Glutamatergic neuron (in vitro differentiated cells): Measurements from ENCODE around the gene OSBPL6. TPM values are rescaled to one million over a fixed set of nuclear protein-coding genes. Genes with fewer than 3 reads are reported as not detected.
"Not testable (repeated sequence)": the region's sequence is repeated elsewhere in the genome, so short reads cannot be mapped to it uniquely, and the experiment has no call there.

Experiments
- DNase-seq: peaks from one replicate; pipeline ENCODE4 v3.0.0; 2022
- H3K27ac Mint-ChIP-seq: one replicate; pipeline ENCODE4 v1.8.0; 2020; ENCODE audit warnings: mild to moderate bottlenecking, mixed read lengths, inconsistent platforms; ENCODE audit not compliant: unreplicated experiment
- H3K27me3 Mint-ChIP-seq: one replicate; pipeline ENCODE4 v1.8.0; 2020; ENCODE audit warnings: mild to moderate bottlenecking, moderate library complexity, mixed read lengths, inconsistent platforms; ENCODE audit not compliant: unreplicated experiment
- H3K36me3 Mint-ChIP-seq: one replicate; pipeline ENCODE4 v1.8.0; 2020; ENCODE audit warnings: mild to moderate bottlenecking, mixed read lengths, inconsistent platforms; ENCODE audit not compliant: unreplicated experiment
- H3K4me1 Mint-ChIP-seq: one replicate; pipeline ENCODE4 v1.8.0; 2020; ENCODE audit warnings: mild to moderate bottlenecking, low read depth, mixed read lengths, inconsistent platforms; ENCODE audit not compliant: unreplicated experiment
- H3K4me3 Mint-ChIP-seq: one replicate; pipeline ENCODE4 v1.8.0; 2020; ENCODE audit warnings: mild to moderate bottlenecking, mixed read lengths, inconsistent platforms; ENCODE audit not compliant: unreplicated experiment
- H3K9me3 Mint-ChIP-seq: one replicate; pipeline ENCODE4 v1.8.0; 2020; ENCODE audit warnings: mild to moderate bottlenecking, moderate library complexity, mixed read lengths, inconsistent platforms; ENCODE audit not compliant: unreplicated experiment
- total RNA-seq: library from RNA; stranded (reverse); fragmentation: NEBNext Ultra II Directional; extraction: Animal tissue kit (Norgen Biotek cat#: 25700); gene quantifications from one replicate; pipeline ENCODE4 v1.2.1, GENCODE V29; 2021; ENCODE audit not compliant: unreplicated experiment
- TF ChIP-seq, protein P1 (sequence below): fragments of 200-600 bp; sonication (generic); IDR thresholded peaks from one replicate; pipeline ENCODE4 v1.5.0; 2021; ENCODE audit not compliant: partially characterized antibody, unreplicated experiment

The OSBPL6 gene
- total RNA-seq, 1 donor from 2014 or later = 14.4 TPM

DNA sequence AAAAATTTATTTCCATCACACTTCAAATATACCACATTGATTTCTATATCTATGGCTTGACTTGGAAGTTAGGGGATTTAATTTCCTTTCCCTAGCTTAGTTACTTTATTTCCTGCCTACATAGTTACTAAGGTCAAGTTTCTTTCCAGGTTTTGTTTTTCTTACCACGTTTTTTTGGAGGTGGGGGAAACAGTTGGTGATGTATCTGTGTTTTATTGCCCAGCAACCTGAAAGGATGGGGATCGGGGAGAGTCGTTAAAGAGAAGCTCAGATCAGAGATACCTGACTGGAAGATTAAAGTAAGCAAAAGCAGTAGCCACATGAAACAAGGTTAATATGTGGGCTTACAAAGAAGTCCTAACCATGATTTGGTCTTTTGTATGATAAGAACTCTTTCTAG, 127.8 kb downstream of the OSBPL6 start:
- Mint-ChIP-seq H3K27me3 (no peaks in the 10 kb centered on the region), H3K4me3 (no peak overlapping the region), H3K36me3 (no peaks in the 10 kb centered on the region), H3K4me1 (no peaks in the 10 kb centered on the region), H3K9me3 (no peaks in the 10 kb centered on the region), H3K27ac (no peak overlapping the region)
- TF ChIP-seq, protein P1, sequence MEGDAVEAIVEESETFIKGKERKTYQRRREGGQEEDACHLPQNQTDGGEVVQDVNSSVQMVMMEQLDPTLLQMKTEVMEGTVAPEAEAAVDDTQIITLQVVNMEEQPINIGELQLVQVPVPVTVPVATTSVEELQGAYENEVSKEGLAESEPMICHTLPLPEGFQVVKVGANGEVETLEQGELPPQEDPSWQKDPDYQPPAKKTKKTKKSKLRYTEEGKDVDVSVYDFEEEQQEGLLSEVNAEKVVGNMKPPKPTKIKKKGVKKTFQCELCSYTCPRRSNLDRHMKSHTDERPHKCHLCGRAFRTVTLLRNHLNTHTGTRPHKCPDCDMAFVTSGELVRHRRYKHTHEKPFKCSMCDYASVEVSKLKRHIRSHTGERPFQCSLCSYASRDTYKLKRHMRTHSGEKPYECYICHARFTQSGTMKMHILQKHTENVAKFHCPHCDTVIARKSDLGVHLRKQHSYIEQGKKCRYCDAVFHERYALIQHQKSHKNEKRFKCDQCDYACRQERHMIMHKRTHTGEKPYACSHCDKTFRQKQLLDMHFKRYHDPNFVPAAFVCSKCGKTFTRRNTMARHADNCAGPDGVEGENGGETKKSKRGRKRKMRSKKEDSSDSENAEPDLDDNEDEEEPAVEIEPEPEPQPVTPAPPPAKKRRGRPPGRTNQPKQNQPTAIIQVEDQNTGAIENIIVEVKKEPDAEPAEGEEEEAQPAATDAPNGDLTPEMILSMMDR = no peak
- DNase-seq = no peak

DNA sequence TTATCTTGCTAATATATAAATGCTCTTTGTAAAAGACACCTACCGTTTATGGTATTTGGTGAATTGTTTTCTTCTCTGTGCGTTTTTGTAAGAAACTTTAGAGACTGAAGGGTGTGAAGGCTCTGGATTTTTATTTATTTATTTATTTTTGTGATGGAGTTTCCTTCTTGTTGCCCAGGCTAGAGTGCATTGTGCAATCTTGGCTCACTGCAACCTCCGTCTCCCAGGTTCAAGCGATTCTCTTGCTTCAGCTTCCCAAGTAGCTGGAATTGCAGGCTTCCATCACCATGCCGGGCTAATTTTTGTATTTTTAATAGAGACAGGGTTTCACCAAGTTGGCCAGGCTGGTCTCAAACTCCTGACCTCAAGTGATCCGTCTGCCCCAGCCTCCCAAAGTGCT, 129.0 kb downstream of the OSBPL6 start:
- H3K4me3 Mint-ChIP-seq, H3K4me1 Mint-ChIP-seq, H3K27me3 Mint-ChIP-seq, H3K27ac Mint-ChIP-seq, H3K9me3 Mint-ChIP-seq, DNase-seq, H3K36me3 Mint-ChIP-seq: not testable (repeated sequence)

DNA sequence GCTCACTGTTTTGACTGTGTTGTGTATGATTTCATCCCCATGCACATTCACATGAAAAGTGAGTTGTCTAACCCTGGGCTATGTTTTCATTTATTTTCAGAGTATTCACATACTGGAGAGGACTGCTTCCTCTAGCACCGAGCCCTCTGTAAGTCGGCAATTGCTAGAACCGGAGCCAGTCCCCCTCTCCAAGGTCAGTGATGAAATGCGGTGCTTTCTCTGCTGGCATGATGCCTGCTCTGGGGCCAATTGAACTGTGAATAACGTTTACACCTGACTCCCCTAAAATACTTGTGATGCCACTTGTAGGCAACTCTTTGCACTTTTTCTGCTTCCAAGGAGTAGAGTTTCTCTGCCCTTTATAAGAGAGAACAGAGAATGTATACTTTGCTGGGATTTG, 129.8 kb downstream of the OSBPL6 start:
- Mint-ChIP-seq H3K9me3 (no peaks in the 10 kb centered on the region), H3K4me1 (no peaks in the 10 kb centered on the region), H3K27ac (no peak overlapping the region), H3K36me3 (no peaks in the 10 kb centered on the region), H3K27me3 (no peaks in the 10 kb centered on the region), H3K4me3 (no peak overlapping the region)
- TF ChIP-seq, protein P1 = no peak
- no peak for DNase-seq

DNA sequence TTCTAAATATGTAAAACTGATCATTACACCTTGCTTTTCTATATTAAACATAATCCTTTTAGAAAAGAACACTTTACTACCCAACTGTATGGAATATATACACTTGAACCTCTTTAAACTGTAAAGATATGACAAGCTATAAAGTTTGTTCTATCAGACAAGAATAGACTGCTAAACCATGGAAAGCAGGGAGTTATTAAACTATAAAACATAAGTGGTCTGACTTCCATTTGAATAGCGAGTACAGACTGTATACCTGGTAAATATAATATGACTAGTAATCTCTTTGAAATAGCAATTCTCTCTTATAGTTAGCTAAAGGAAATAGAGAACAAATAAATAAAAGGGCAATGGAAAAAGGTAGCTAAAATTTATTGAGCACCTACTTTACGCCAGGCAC, 131.0 kb downstream of the OSBPL6 start:
- Mint-ChIP-seq H3K36me3 (no peaks in the 10 kb centered on the region), H3K9me3 (no peaks in the 10 kb centered on the region), H3K27ac (no peak overlapping the region), H3K27me3 (no peaks in the 10 kb centered on the region), H3K4me1 (peaks cover 3% of the 10 kb centered on the region), H3K4me3 (no peak overlapping the region)
- TF ChIP-seq, protein P1 = no peak
- no peak for DNase-seq

DNA sequence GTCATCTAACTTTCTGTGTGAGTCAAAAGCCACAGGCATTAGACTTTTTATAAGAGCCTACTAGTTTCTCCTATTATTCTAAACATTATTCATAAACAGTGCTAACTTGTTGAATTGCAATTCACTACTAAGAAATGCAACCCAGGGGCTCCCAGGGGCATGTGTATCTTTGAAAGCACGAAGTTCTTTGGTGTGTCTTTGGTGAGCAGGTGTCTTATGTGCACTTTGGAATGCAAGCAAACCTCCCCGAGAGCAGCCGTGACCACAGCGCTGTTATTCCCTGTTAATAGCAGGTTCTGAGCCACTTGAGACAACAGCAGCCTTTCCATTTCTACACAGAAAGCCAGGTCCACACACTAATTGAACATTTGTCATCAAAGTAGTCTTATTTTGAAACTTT, 133.2 kb downstream of the OSBPL6 start:
- no peaks in the 10 kb centered on the region for H3K27me3 Mint-ChIP-seq
- no peak overlapping the region for H3K4me3 Mint-ChIP-seq
- peaks cover 4% of the 10 kb centered on the region for H3K9me3 Mint-ChIP-seq
- H3K36me3 Mint-ChIP-seq = no peaks in the 10 kb centered on the region
- peaks cover 23% of the 10 kb centered on the region for H3K4me1 Mint-ChIP-seq
- no peak for DNase-seq
- H3K27ac Mint-ChIP-seq = no peak overlapping the region
- TF ChIP-seq, protein P1 = no peak

DNA sequence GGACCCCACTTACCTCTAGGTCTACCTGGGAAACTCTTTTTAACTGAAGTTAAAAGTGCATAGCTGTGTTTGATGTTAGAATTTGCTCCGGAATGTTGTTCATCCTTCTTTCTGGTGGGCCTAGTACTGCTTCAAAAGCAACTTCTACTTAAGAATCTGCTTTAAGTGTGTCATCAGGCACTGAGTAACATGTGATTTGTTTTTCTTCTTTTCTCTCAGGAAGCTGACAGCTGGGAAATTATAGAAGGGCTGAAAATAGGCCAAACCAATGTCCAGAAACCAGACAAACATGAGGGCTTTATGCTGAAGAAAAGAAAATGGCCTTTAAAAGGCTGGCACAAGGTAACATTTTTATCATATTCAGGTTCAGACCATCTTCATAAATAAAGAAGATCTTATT, 133.7 kb downstream of the OSBPL6 start:
- peaks cover 4% of the 10 kb centered on the region for H3K9me3 Mint-ChIP-seq
- no peaks in the 10 kb centered on the region for H3K36me3 Mint-ChIP-seq
- H3K27ac Mint-ChIP-seq = no peak overlapping the region
- TF ChIP-seq, protein P1 = no peak
- H3K27me3 Mint-ChIP-seq = no peaks in the 10 kb centered on the region
- H3K4me1 Mint-ChIP-seq = peaks cover 23% of the 10 kb centered on the region
- H3K4me3 Mint-ChIP-seq = no peak overlapping the region
- no peak for DNase-seq
